Subcutaneous preadipocyte (primary cell): ENCODE results near the gene ITPKB. TPM values are rescaled to one million over a fixed set of nuclear protein-coding genes. Genes with fewer than 3 reads are reported as not detected.

ENCODE experiments used
- small RNA-seq: library from RNA; depleted of rRNA; stranded (forward); fragments of <200 nt; gene quantifications from one replicate; pipeline ENCODE3, GENCODE V24; 2012
- total RNA-seq: library from RNA; depleted of rRNA; stranded (reverse); fragments of >200 nt; gene quantifications from 2 replicates; pipeline ENCODE4 v1.2.3, GENCODE V29; 2012

Gene ITPKB
- 6.8 and 7.7 TPM in 2 replicates for total RNA-seq

DNA sequence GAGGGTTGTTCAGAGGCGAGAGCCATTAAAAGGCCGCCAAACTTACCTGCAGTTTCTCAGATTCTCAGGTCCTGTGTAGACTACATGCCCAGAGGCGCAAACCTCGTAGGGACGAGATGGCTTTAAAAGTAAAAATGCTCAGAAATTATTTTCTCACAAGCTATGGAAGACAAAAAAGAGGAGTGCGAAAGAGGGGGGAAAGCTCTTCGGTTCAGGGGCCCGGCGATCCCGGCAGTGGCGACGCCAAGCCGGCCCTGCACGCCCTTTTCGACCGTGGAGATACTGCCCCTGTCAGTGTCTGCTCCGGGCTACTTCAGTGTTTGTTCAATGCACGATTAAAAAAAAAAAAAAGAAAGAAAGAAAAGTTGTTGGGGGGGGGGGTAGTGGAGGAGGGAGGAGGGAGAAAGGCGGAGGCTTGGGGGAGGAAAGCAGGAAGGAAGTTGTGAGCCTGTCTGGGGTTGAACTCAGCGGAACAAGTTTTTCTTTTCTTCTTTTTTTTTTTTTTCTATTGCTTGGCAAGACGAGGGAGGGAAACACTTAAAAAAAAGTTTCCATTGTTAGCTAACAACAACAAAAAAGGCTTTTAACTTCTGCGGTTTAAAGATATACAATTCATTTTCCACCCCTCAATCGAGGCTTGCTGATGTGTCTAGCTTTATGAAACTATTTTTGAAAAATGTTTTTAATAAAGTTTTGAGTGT lies at the start of gene ITPKB:
Gene ITPKB, minus strand, starts transcription at position 288 of the 701 bp plus-strand sequence. CDS start 1,824 bp downstream, outside the sequence.

Small RNA genes lying within 50 kb of the gene (small RNA-seq; reads per million reads assigned to genes)
- not detected for gene RPS27P5

Other genes starting within 250 kb of the ITPKB start
- gene STUM, start 190.5 kb downstream of the ITPKB start, total RNA-seq, result under 0.01 and 0.37 TPM in 2 replicates
- 13.2 and 16.8 TPM in 2 replicates for gene PSEN2, start 131.3 kb upstream of the ITPKB start, total RNA-seq
- 11.3 and 16.2 TPM in 2 replicates for gene COQ8A, start 201.0 kb upstream of the ITPKB start, total RNA-seq